Measurements from ENCODE around the gene SORCS2. TPM values are rescaled to one million over a fixed set of nuclear protein-coding genes. Genes with fewer than 3 reads are reported as not detected.

The SORCS2 gene
- total RNA-seq, 1 donor from 2014 or later = 13.4 TPM

GRCh38 chr4:7559741-7560395, 367.5 kb downstream of the SORCS2 start:
- no peak overlapping the region for H3K27ac Mint-ChIP-seq

GRCh38 chr4:7561557-7561956, 369.2 kb downstream of the SORCS2 start:
- no peaks in the 10 kb centered on the region for H3K36me3 Mint-ChIP-seq
- no peak for TF ChIP-seq CTCF (conservative IDR thresholded peaks at IDR 0.05)
- H3K4me1 Mint-ChIP-seq (ENCODE audit: unreplicated experiment) = no peaks in the 10 kb centered on the region
- DNase-seq (ENCODE audit: extremely low spot score, unreplicated experiment) = no peak
- peaks cover 10% of the 10 kb centered on the region for H3K27me3 Mint-ChIP-seq
- H3K9me3 Mint-ChIP-seq = no peaks in the 10 kb centered on the region
- no peak overlapping the region for H3K4me3 Mint-ChIP-seq
- H3K27ac Mint-ChIP-seq = no peak overlapping the region

More at GRCh38 chr4:7559741-7560395, 367.5 kb downstream of the SORCS2 start:
- Mint-ChIP-seq H3K36me3 (no peaks in the 10 kb centered on the region), H3K4me3 (no peak overlapping the region), H3K27me3 (peaks cover 10% of the 10 kb centered on the region), H3K4me1 (ENCODE audit: unreplicated experiment) (no peaks in the 10 kb centered on the region), H3K9me3 (no peaks in the 10 kb centered on the region)
- TF ChIP-seq CTCF (conservative IDR thresholded peaks at IDR 0.05) = no peak
- no peak for DNase-seq (ENCODE audit: extremely low spot score, unreplicated experiment)

GRCh38 chr4:7564242-7564641, 371.9 kb downstream of the SORCS2 start:
- TF ChIP-seq CTCF (conservative IDR thresholded peaks at IDR 0.05) = no peak
- Mint-ChIP-seq H3K9me3 (no peaks in the 10 kb centered on the region), H3K27me3 (peaks cover 7% of the 10 kb centered on the region), H3K27ac (no peak overlapping the region), H3K36me3 (no peaks in the 10 kb centered on the region), H3K4me1 (ENCODE audit: unreplicated experiment) (no peaks in the 10 kb centered on the region), H3K4me3 (no peak overlapping the region)
- DNase-seq (ENCODE audit: extremely low spot score, unreplicated experiment) = no peak

- no peaks in the 10 kb centered on the region for H3K4me1 Mint-ChIP-seq (ENCODE audit: unreplicated experiment)
- no peaks in the 10 kb centered on the region for H3K36me3 Mint-ChIP-seq
- H3K27me3 Mint-ChIP-seq = peaks cover 4% of the 10 kb centered on the region
- no peaks in the 10 kb centered on the region for H3K9me3 Mint-ChIP-seq
- H3K27ac Mint-ChIP-seq = no peak overlapping the region
- no peak for TF ChIP-seq CTCF (conservative IDR thresholded peaks at IDR 0.05)
- no peak for DNase-seq (ENCODE audit: extremely low spot score, unreplicated experiment)
- no peak overlapping the region for H3K4me3 Mint-ChIP-seq
Observed at GRCh38 chr4:7565483-7565882, 373.1 kb downstream of the SORCS2 start.

GRCh38 chr4:7569810-7570783, 377.8 kb downstream of the SORCS2 start:
- H3K27ac Mint-ChIP-seq = no peak overlapping the region
- H3K27me3 Mint-ChIP-seq = no peaks in the 10 kb centered on the region
- no peak for DNase-seq (ENCODE audit: extremely low spot score, unreplicated experiment)
- H3K4me1 Mint-ChIP-seq (ENCODE audit: unreplicated experiment) = no peaks in the 10 kb centered on the region
- H3K9me3 Mint-ChIP-seq = no peaks in the 10 kb centered on the region
- no peak overlapping the region for H3K4me3 Mint-ChIP-seq
- H3K36me3 Mint-ChIP-seq = no peaks in the 10 kb centered on the region
- TF ChIP-seq CTCF (conservative IDR thresholded peaks at IDR 0.05) = no peak
